MM.1S (cell line): ENCODE results near the gene TMPRSS15.
A peak's percentile ranks its signal among the peaks of the same experiment; 100 is the strongest.

Source experiments
- DNase-seq: peaks from one replicate; pipeline ENCODE4 v3.0.0-alpha.2; 2015
- H2AFZ ChIP-seq: fragments of 300-600 bp; sonication (generic); 2 replicates; pipeline ENCODE4 v1.6.0; 2016; ENCODE audit warnings: antibody characterized with exemption, low read length
- H3F3A ChIP-seq: fragments of 300-600 bp; sonication (generic); 2 replicates; pipeline ENCODE4 v1.6.1; 2016; ENCODE audit warnings: mild to moderate bottlenecking, antibody characterized with exemption, low read length, moderate library complexity, mixed read lengths; ENCODE audit not compliant: insufficient read depth
- H3K27ac ChIP-seq: fragments of 300-600 bp; sonication (generic); 2 replicates; pipeline ENCODE4 v1.5.1; 2016; ENCODE audit warnings: mild to moderate bottlenecking, low read length
- H3K27me3 ChIP-seq: fragments of 300-600 bp; sonication (generic); replicated peaks from 2 replicates; pipeline ENCODE4 v1.6.0; 2016; ENCODE audit warnings: low read length; ENCODE audit not compliant: insufficient read depth
- H3K36me3 ChIP-seq: fragments of 300-600 bp; sonication (generic); replicated peaks from 2 replicates; pipeline ENCODE4 v1.6.1; 2016; ENCODE audit warnings: mild to moderate bottlenecking, low read length, mixed read lengths; ENCODE audit not compliant: insufficient read depth
- H3K4me1 ChIP-seq: fragments of 300-600 bp; sonication (generic); 2 replicates; pipeline ENCODE4 v1.6.1; 2016; ENCODE audit warnings: low read length, mixed read lengths
- H3K4me2 ChIP-seq: fragments of 300-600 bp; sonication (generic); 2 replicates; pipeline ENCODE4 v1.6.0; 2016; ENCODE audit warnings: low read depth, low read length
- H3K4me3 ChIP-seq: fragments of 300-600 bp; sonication (generic); 2 replicates; pipeline ENCODE4 v1.5.1; 2016; ENCODE audit warnings: low read length, mixed read lengths
- H3K79me2 ChIP-seq: fragments of 300-600 bp; sonication (generic); 2 replicates; pipeline ENCODE4 v1.6.1; 2016; ENCODE audit warnings: mixed run types, low read length, mixed read lengths
- H3K9ac ChIP-seq: fragments of 300-600 bp; sonication (generic); 2 replicates; pipeline ENCODE4 v1.6.1; 2016; ENCODE audit warnings: low read length, mixed read lengths
- H3K9me2 ChIP-seq: fragments of 300-600 bp; sonication (generic); replicated peaks from 2 replicates; pipeline ENCODE4 v1.6.1; 2016; ENCODE audit warnings: mild to moderate bottlenecking, low read length, mixed read lengths; ENCODE audit not compliant: insufficient read depth
- H3K9me3 ChIP-seq: fragments of 300-600 bp; sonication (generic); replicated peaks from 2 replicates; pipeline ENCODE4 v1.6.1; 2016; ENCODE audit warnings: mild to moderate bottlenecking, low read length, mixed read lengths; ENCODE audit not compliant: insufficient read depth
- H4K20me1 ChIP-seq: fragments of 300-600 bp; sonication (generic); 2 replicates; pipeline ENCODE4 v1.6.1; 2016; ENCODE audit warnings: mild to moderate bottlenecking, low read length, moderate library complexity, mixed read lengths; ENCODE audit not compliant: insufficient read depth
- CTCF ChIP-seq: fragments of 300-600 bp; sonication (generic); IDR thresholded peaks from 2 replicates; pipeline ENCODE4 v1.5.1; 2016; ENCODE audit warnings: antibody characterized with exemption, low read length, mixed read lengths
- EZH2 ChIP-seq: fragments of 300-600 bp; sonication (generic); optimal IDR thresholded peaks from 2 replicates; pipeline ENCODE3; 2017; ENCODE audit warnings: low read depth, mild to moderate bottlenecking, antibody characterized with exemption, low read length, mixed read lengths
- EZH2phosphoT487 ChIP-seq: fragments of 300-600 bp; sonication (generic); IDR thresholded peaks from 2 replicates; pipeline ENCODE4 v1.6.1; 2018; ENCODE audit warnings: antibody characterized with exemption, low read length

Gene TMPRSS15

GRCh38 chr21:18443701-18444100 is 40.1 kb upstream of the TMPRSS15 start:
- H3K9ac ChIP-seq: peak overlapping the region; percentile 38; the same call in 1 of the 2 replicates
- H3K4me1 ChIP-seq: peaks cover 21% of the 10 kb centered on the region
- H3K36me3 ChIP-seq: no peaks in the 10 kb centered on the region
- no peaks in the 10 kb centered on the region for H3K9me2 ChIP-seq
- H4K20me1 ChIP-seq: no peaks in the 10 kb centered on the region
- peak overlapping the region; percentile 62 for H3K4me2 ChIP-seq
- peaks cover 14% of the 10 kb centered on the region for H3F3A ChIP-seq
- peak overlapping the region; percentile 94 for H3K27ac ChIP-seq
- DNase-seq: peak; percentile 99
- H2AFZ ChIP-seq: peak overlapping the region; percentile 77
- TF ChIP-seq EZH2phosphoT487: no peak
- TF ChIP-seq EZH2: no peak
- no peak for TF ChIP-seq CTCF
- H3K4me3 ChIP-seq: 0 out of 2 replicates have a peak overlapping the region, but pooled peaks have one; percentile 5
- H3K9me3 ChIP-seq: no peaks in the 10 kb centered on the region
- no peaks in the 10 kb centered on the region for H3K79me2 ChIP-seq
- no peaks in the 10 kb centered on the region for H3K27me3 ChIP-seq

- H3K36me3 ChIP-seq: no peaks in the 10 kb centered on the region
- H3K4me2 ChIP-seq: peak overlapping the region; percentile 62
- no peak for TF ChIP-seq EZH2
- no peak for TF ChIP-seq CTCF
- no peak for TF ChIP-seq EZH2phosphoT487
- H3K9ac ChIP-seq: peak overlapping the region; percentile 38
- DNase-seq: no peak
- peaks cover 14% of the 10 kb centered on the region for H3F3A ChIP-seq
- no peaks in the 10 kb centered on the region for H3K9me2 ChIP-seq
- H4K20me1 ChIP-seq: no peaks in the 10 kb centered on the region
- peak overlapping the region; percentile 94 for H3K27ac ChIP-seq
- no peaks in the 10 kb centered on the region for H3K27me3 ChIP-seq
- H2AFZ ChIP-seq: peak overlapping the region; percentile 77
- peaks cover 21% of the 10 kb centered on the region for H3K4me1 ChIP-seq
- no peaks in the 10 kb centered on the region for H3K9me3 ChIP-seq
- 0 out of 2 replicates have a peak overlapping the region, but pooled peaks have one; percentile 5 for H3K4me3 ChIP-seq
- no peaks in the 10 kb centered on the region for H3K79me2 ChIP-seq
Measured at GRCh38 chr21:18443085-18443484, 39.5 kb upstream of the TMPRSS15 start.

- Histone ChIP-seq H3K9me3 (no peaks in the 10 kb centered on the region), H3K9me2 (no peaks in the 10 kb centered on the region), H3K4me3 (no peak overlapping the region), H3K4me1 (no peaks in the 10 kb centered on the region), H3K79me2 (no peaks in the 10 kb centered on the region), H3K4me2 (no peak overlapping the region), H4K20me1 (no peaks in the 10 kb centered on the region), H2AFZ (no peak overlapping the region), H3K36me3 (no peaks in the 10 kb centered on the region), H3F3A (no peaks in the 10 kb centered on the region), H3K27me3 (no peaks in the 10 kb centered on the region), H3K9ac (no peak overlapping the region), H3K27ac (no peak overlapping the region)
- DNase-seq: no peak
- TF ChIP-seq EZH2 (no peak), CTCF (no peak), EZH2phosphoT487 (no peak)
Measured at GRCh38 chr21:18430341-18430740, 26.8 kb upstream of the TMPRSS15 start.
